HepG2 (cell line): Measurements from ENCODE around the gene DOC2A. TPM values are rescaled to one million over a fixed set of nuclear protein-coding genes. Genes with fewer than 3 reads are reported as not detected.

Source experiments
- ATF2 ChIP-seq: sonication (generic); formaldehyde crosslinking; IDR thresholded peaks from 2 replicates; pipeline ENCODE4 v1.4.0; 2020; ENCODE audit warnings: missing genetic modification reagents
- CCAR2 ChIP-seq: fragments of 200-400 bp; formaldehyde crosslinking; optimal IDR thresholded peaks from 2 replicates; pipeline ENCODE3; 2018; ENCODE audit warnings: low read depth, mild to moderate bottlenecking, low read length, moderate library complexity
- CEBPB ChIP-seq: IDR thresholded peaks from 2 replicates; pipeline ENCODE4 v1.6.1; 2011; ENCODE audit warnings: low read depth, low read length, improper control_type of control experiment, borderline replicate concordance
- GATAD2A ChIP-seq: IDR thresholded peaks from 2 replicates; pipeline ENCODE4 v1.6.1; 2016
- HDAC2 ChIP-seq: sonication (generic); formaldehyde crosslinking; IDR thresholded peaks from 2 replicates; pipeline ENCODE4 v1.4.0; 2020; ENCODE audit warnings: missing genetic modification reagents
- MED13 ChIP-seq: sonication (generic); formaldehyde crosslinking; IDR thresholded peaks from 2 replicates; pipeline ENCODE4 v1.5.0; 2020; ENCODE audit warnings: missing genetic modification reagents
- MYNN ChIP-seq: sonication (generic); formaldehyde crosslinking; IDR thresholded peaks from 2 replicates; pipeline ENCODE4 v1.4.0; 2020; ENCODE audit warnings: mild to moderate bottlenecking, low read depth, missing genetic modification reagents
- NFATC3 ChIP-seq: sonication (generic); formaldehyde crosslinking; IDR thresholded peaks from 2 replicates; pipeline ENCODE4 v1.5.1; 2020; ENCODE audit warnings: mild to moderate bottlenecking, missing genetic modification reagents
- PITX1 ChIP-seq: sonication (generic); formaldehyde crosslinking; IDR thresholded peaks from 2 replicates; pipeline ENCODE4 v1.5.1; 2020; ENCODE audit warnings: mild to moderate bottlenecking, missing genetic modification reagents
- RCOR2 ChIP-seq: IDR thresholded peaks from 2 replicates; pipeline ENCODE4 v1.6.1; 2016; ENCODE audit warnings: missing biosample characterization, missing genetic modification reagents
- RNF219 ChIP-seq: sonication (generic); formaldehyde crosslinking; IDR thresholded peaks from 2 replicates; pipeline ENCODE4 v1.5.0; 2020; ENCODE audit warnings: mild to moderate bottlenecking, missing genetic modification reagents
- SMAD3 ChIP-seq: sonication (generic); formaldehyde crosslinking; IDR thresholded peaks from 2 replicates; pipeline ENCODE4 v1.4.0; 2020; ENCODE audit warnings: missing genetic modification reagents
- SMYD3 ChIP-seq: sonication (generic); formaldehyde crosslinking; IDR thresholded peaks from 2 replicates; pipeline ENCODE4 v1.8.1; 2023; ENCODE audit warnings: mild to moderate bottlenecking, missing genetic modification reagents
- THRA ChIP-seq: sonication (generic); formaldehyde crosslinking; IDR thresholded peaks from 2 replicates; pipeline ENCODE4 v1.4.0; 2020; ENCODE audit warnings: missing genetic modification reagents, borderline replicate concordance
- TRIM24 ChIP-seq: sonication (generic); formaldehyde crosslinking; IDR thresholded peaks from 2 replicates; pipeline ENCODE4 v1.8.0; 2022; ENCODE audit warnings: mild to moderate bottlenecking, missing genetic modification reagents
- ZNF142 ChIP-seq: sonication (generic); formaldehyde crosslinking; IDR thresholded peaks from 2 replicates; pipeline ENCODE4 v1.4.0; 2020; ENCODE audit warnings: missing genetic modification reagents
- ZNF275 ChIP-seq: sonication (generic); formaldehyde crosslinking; IDR thresholded peaks from 2 replicates; pipeline ENCODE4 v1.8.0; 2022; ENCODE audit warnings: missing genetic modification reagents, mild to moderate bottlenecking, inconsistent platforms, borderline replicate concordance
- polyA plus RNA-seq, 8 experiments: library from polyadenylated mRNA; depleted of rRNA in 3 of 8; stranded (reverse) in 7 of 8; unstranded in 1 of 8; fragments of >200 nt; fragmentation: Illumina TruSeq in 4 of 8; extraction: Trizol in 4 of 8; gene quantifications; 2 replicates each; pipeline versions ENCODE4 v1.2.1 to v1.2.3, GENCODE V29; 2011 to 2016; ENCODE audit warnings: low read depth in 4 of 8, missing spikeins in 1 of 8, mixed read lengths in 1 of 8; ENCODE audit not compliant: insufficient read depth in 1 of 8
- total RNA-seq, 5 experiments: library from RNA; depleted of rRNA; stranded (reverse); fragments of >200 nt; fragmentation: Illumina TruSeq; extraction: Trizol; gene quantifications; 2 replicates each; pipeline ENCODE4 v1.2.3, GENCODE V29; 2016; ENCODE audit warnings: low read depth in 1 of 5

Gene DOC2A
- total and polyA plus RNA-seq, 2 of the 13 experiments (the other 11 are each of a cell fraction or from before 2014, with no cell fraction given): 0.15 to 0.55 TPM

- TF ChIP-seq RNF219: no peak
- TF ChIP-seq ATF2: 0 out of 2 replicates have a peak, but pooled peaks have one; percentile 32
- no peak for TF ChIP-seq MED13
- peak; percentile 80 for TF ChIP-seq GATAD2A
- no peak for TF ChIP-seq ZNF275
- no peak for TF ChIP-seq TRIM24 (CRISPR knock-in tag)
- 0 out of 2 replicates have a peak, but pooled peaks have one; percentile 37 for TF ChIP-seq NFATC3
- peak; percentile 63; the same call in 1 of the 2 replicates for TF ChIP-seq PITX1
- 0 out of 2 replicates have a peak, but pooled peaks have one; percentile 35 for TF ChIP-seq SMYD3 (CRISPR knock-in tag)
- TF ChIP-seq RCOR2 (CRISPR knock-in tag): peak; percentile 57; the same call in 1 of the 2 replicates
- TF ChIP-seq SMAD3 (CRISPR knock-in tag): peak; percentile 57; the same call in 1 of the 2 replicates
- peak; percentile 75; the same call in 1 of the 2 replicates for TF ChIP-seq THRA
- 0 out of 2 replicates have a peak, but pooled peaks have one; percentile 71 for TF ChIP-seq MYNN (CRISPR knock-in tag)
- TF ChIP-seq CEBPB: peak; percentile 8; the same call in 1 of the 2 replicates
- TF ChIP-seq ZNF142 (CRISPR knock-in tag): no peak
- peak; percentile 63; the same call in 1 of the 2 replicates for TF ChIP-seq HDAC2 (CRISPR knock-in tag)
- TF ChIP-seq CCAR2: peak; percentile 57
These were observed 21.4 kb upstream of the DOC2A start (continued) for GRCh38 chr16:30032083-30032819.
